Left forelimb (tissue), 1 donor: ENCODE measurements around the gene KRTAP4-7.
"Not testable (repeated sequence)": the region's sequence is repeated elsewhere in the genome, so short reads cannot be mapped to it uniquely, and the experiment has no call there.

Source experiments
- DNase-seq: peaks from one replicate; pipeline ENCODE4 v3.0.0-alpha.2; 2018; ENCODE audit warnings: low spot score

The KRTAP4-7 gene

DNA sequence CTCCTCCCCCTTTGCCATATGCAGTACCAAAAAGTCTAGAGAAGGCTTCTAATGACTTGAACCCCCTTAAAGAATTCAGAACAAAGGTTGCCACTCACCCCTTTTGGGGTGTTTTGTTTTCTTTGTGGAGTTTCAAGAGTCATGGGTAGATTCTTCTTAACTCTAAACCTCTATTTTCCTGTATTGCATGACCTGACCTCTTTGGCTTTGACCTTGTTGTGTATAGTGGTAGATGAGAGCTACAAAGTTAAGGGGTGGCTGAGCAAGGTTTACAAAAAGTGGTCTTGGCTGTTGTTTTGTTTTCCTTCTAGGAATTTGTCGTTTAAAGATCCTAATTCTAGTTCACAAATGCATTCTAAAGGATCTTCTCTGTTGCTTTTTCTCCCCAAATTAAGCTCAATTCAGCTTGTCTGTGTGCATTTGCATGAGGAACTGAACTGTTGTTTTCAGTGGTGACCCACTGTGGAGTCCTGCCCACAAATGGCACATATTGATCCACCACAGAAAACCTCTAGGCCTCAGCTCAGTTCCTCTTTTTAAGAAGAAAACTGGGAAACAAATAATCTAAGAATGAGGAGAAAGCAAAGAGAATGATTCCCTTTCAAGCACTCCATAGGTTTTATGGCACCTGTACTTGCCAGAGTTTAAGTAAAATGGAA lies 24.9 kb downstream of the KRTAP4-7 start:
- DNase-seq: not testable (repeated sequence)

DNA sequence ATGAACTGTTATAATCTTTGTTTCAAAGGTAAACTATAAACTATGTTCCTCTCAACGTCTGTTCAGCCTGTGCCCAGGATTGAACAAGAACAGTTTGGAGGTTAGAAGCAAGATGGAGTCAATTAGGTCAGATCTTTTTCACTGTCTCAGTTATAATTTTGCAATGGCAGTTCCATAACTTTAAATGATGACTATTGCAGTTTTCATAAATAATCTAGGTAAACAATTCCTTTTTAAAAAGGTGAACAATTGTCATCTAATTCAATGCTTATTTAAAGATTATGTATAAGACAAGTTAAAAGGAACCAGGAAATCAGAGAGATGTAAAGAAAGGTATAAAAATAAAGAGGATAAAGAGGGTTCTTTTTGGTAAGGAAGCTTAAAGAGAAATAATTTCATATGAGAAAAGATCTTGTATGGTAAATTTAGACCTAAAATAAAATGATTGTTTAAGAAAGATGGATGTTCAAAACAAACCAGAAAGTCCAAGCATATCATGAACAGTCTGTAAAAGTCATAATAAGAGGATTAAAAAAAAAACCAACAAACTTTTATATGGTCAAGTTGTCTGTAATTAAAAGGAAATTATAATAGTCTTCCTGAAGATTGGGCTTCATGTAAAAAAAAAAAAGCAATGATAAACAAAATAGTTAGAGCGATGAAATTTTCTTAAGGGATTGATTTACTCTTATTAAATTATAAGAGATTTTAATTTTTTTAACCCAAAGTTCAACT lies 27.4 kb downstream of the KRTAP4-7 start:
- DNase-seq: no peak

DNA sequence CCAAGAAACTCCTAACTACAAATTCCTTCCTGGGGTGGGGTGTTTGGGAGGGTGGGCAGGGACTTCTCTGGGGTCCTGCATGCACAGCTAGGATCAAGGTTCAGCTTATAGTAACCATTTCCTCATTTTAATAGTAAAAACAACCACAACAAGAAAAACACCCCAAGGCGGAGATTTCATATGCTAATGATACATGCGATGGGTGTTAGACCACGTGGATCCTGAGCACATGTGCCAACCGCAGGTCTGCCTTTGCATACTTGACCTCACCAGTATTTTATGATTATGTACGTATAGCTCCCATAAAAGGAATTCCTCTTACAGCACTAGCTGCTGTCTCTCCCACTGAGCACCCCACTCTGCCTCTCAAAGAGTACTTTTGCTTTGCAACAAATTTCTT lies 32.3 kb downstream of the KRTAP4-7 start:
- no peak for DNase-seq

DNA sequence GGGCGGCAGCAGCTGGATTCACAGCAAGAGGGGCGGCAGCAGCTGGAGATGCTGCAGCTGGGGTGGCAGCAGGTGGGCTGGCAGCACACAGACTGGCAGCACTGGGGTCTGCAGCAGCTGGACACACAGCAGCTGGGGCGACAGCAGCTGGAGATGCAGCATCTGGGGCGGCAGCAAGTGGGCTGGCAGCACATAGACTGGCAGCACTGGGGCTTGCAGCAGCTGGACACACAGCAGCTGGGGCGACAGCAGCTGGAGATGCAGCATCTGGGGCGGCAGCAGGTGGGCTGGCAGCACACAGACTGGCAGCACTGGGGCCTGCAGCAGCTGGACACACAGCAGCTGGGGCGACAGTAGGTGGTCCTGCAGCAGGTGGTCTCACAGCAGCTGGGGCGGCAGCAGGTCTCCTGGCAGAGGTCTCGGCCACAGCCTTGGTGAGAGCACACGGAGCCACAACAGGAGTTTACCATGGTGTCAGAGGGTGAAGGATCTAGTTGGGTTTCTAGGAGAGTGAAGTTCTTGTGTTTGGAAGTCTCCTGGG lies 34.0 kb downstream of the KRTAP4-7 start, which contains the start of gene KRTAP4-11:
Gene KRTAP4-11, minus strand, starts transcription at position 528 of the 541 bp plus-strand sequence. Its CDS starts 58 bp downstream, at position 470.
- DNase-seq: not testable (repeated sequence)

DNA sequence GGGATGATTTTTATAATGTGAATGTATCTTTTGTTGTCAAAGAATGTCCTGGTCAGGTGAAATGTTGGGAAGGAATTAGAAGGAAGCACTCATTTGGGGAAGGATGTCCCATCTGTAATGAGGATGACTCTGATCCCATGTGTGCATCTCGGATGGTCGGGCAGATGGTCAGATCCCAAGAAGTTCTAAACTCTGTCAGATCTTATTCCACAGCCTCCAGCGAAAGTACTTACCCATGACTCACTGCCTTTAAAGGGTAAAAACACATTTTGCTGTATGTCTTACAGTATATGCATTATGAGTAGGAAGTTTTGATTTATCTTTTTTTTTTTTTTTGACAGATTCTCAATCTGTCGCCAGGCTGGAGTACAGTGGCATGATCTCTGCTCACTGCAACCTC lies 34.8 kb downstream of the KRTAP4-7 start:
- DNase-seq: no peak

DNA sequence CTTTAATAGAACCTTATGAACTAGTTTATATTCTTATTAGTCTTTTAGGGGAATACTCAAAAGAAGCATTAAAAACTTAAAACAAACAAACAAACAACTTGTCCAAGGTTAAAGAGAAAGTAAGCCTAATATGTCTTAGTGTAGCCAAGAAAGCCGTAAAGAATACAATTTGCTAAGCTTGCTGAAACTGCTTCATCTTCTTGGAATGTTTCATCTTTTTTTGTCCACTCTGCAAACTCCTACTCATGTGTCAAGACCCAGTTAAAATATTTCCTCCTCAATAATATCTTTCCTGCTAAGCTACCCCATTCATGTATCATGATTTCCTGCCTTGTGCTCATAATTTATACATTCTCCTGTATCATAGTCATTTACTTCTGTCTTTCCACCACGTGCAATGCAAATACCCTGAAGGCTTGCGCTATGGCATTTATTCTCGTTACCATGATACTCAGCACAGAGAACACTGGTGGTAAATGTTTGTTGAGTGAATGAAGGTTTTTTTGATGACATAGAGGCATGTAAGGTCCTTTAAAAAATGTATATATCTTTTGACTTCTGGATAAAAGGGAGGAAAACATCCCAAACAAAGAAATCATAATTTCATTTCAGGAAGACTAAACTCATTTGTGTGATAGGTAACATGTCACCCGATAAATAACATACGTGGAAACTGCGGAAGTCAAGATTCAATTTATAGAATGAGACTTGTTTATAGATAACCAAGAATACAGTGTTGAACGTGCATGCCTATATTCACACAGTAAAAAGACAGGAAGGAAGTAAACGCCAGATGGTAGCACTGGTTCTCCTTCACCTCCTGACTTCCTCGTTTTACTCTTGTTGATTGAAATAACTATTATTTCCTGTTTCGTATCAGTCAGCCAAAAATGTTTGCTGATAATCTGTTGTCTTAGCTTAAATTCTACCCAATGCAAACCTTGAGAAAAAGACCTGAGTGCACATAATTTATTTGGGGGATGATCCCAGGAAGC lies 36.0 kb downstream of the KRTAP4-7 start:
- DNase-seq: not testable (repeated sequence)

DNA sequence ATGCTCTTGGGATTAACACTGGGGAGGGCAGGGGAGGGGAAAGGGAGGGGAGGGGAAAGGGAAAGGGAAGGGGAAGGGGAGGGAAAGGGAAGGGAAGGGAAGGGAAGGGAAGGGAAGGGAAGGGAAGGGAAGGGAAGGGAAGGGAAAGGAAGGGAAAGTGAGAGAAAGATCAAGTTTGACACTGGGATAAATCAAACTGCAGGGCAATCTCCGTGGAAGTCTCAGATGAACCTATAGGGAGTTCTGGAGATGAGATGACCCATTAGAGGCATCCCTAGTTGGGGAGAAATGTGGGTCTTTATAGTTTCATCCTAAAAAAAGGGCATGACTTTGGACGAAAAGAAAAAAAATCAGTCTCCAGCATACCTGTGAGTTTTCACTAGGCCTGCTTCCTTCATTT lies 37.8 kb downstream of the KRTAP4-7 start:
- no peak for DNase-seq

- not testable (repeated sequence) for DNase-seq
Measured at GRCh38 chr17:41123292-41123990, 39.5 kb downstream of the KRTAP4-7 start.

GRCh38 chr17:41123991-41124371 lies 40.0 kb downstream of the KRTAP4-7 start, which contains the start of gene KRTAP4-12:
Gene KRTAP4-12, minus strand, starts transcription at chr17:41124182. Its CDS starts 60 bp downstream, at chr17:41124122.
- DNase-seq: not testable (repeated sequence)

GRCh38 chr17:41125064-41125463 lies 41.1 kb downstream of the KRTAP4-7 start:
- DNase-seq: no peak

GRCh38 chr17:41126412-41126811 lies 42.5 kb downstream of the KRTAP4-7 start:
- DNase-seq: no peak

DNA sequence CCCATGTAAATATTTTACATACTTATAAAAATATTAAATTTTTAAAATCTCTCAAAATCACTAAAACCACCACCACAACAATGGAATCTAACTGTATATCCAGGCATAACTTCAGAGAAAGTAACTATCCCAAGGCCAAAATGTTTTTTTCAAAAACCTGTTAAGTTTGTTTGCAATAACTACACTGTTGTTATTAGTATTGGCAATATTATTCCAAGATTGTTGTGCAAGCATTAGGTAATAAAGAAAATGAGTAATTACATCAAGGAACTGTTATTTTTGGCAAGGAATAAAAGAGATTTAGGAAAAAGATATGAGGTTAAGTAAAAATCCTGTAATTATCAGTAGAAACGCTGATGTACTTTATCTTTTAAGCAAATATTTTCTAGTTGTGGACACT lies 43.4 kb downstream of the KRTAP4-7 start:
- DNase-seq: no peak

GRCh38 chr17:41131979-41132378 lies 48.0 kb downstream of the KRTAP4-7 start:
- DNase-seq: no peak

GRCh38 chr17:41133880-41134735 lies 50.2 kb downstream of the KRTAP4-7 start:
- DNase-seq: no peak
